GM12891 (cell line): Measurements from ENCODE around the gene AVPR2.

Source experiments
- PAX5 ChIP-seq: IDR thresholded peaks from 2 replicates; pipeline ENCODE4 v1.6.1; 2011; ENCODE audit warnings: low read length, moderate library complexity, mild to moderate bottlenecking; ENCODE audit not compliant: insufficient read depth, severe bottlenecking
- POLR2A ChIP-seq: IDR thresholded peaks from 2 replicates; pipeline ENCODE4 v1.6.1; 2011; ENCODE audit warnings: low read depth, low read length, control low read depth
- POLR2AphosphoS5 ChIP-seq: IDR thresholded peaks from 2 replicates; pipeline ENCODE4 v1.6.1; 2011; ENCODE audit warnings: low read depth, low read length, control low read depth
- SPI1 ChIP-seq: IDR thresholded peaks from 2 replicates; pipeline ENCODE4 v1.6.1; 2011; ENCODE audit warnings: low read depth, low read length, control low read depth
- TAF1 ChIP-seq: IDR thresholded peaks from 2 replicates; pipeline ENCODE4 v1.6.1; 2011; ENCODE audit warnings: low read depth, low read length, control low read depth

GRCh38 chrX:153870791-153871360 lies 33.6 kb upstream of the AVPR2 start:
- TF ChIP-seq TAF1 (no peak), POLR2A (no peak), POLR2AphosphoS5 (no peak), SPI1 (no peak), PAX5 (no peak)
